Vagina (tissue), 2 donors: ENCODE data around the gene TEX22.

ENCODE experiments used
- POLR2A ChIP-seq, 2 donors: fragments of 450-650 bp; IDR thresholded peaks; one replicate each; pipeline ENCODE4 v1.6.1; 2017; ENCODE audit warnings: antibody characterized with exemption in 2 of 2, mild to moderate bottlenecking in 2 of 2, moderate library complexity in 2 of 2
- POLR2AphosphoS5 ChIP-seq, 2 donors: sonication (generic); formaldehyde crosslinking; IDR thresholded peaks; one replicate each; pipeline ENCODE4 v1.9.0; 2017; ENCODE audit warnings: antibody characterized with exemption in 2 of 2, mild to moderate bottlenecking in 2 of 2, low read depth in 1 of 2; ENCODE audit not compliant: insufficient read depth in 1 of 2
- TF ChIP-seq, protein P1 (sequence below), 3 experiments: fragments of 450-650 bp in 2 of 3; fragments of 200-600 bp in 1 of 3; sonication (generic) in 1 of 3; IDR thresholded peaks; one replicate each; pipeline ENCODE4 v1.5.1; 2017 to 2019; ENCODE audit warnings: antibody characterized with exemption in 3 of 3, mild to moderate bottlenecking in 2 of 3, moderate library complexity in 2 of 3

DNA sequence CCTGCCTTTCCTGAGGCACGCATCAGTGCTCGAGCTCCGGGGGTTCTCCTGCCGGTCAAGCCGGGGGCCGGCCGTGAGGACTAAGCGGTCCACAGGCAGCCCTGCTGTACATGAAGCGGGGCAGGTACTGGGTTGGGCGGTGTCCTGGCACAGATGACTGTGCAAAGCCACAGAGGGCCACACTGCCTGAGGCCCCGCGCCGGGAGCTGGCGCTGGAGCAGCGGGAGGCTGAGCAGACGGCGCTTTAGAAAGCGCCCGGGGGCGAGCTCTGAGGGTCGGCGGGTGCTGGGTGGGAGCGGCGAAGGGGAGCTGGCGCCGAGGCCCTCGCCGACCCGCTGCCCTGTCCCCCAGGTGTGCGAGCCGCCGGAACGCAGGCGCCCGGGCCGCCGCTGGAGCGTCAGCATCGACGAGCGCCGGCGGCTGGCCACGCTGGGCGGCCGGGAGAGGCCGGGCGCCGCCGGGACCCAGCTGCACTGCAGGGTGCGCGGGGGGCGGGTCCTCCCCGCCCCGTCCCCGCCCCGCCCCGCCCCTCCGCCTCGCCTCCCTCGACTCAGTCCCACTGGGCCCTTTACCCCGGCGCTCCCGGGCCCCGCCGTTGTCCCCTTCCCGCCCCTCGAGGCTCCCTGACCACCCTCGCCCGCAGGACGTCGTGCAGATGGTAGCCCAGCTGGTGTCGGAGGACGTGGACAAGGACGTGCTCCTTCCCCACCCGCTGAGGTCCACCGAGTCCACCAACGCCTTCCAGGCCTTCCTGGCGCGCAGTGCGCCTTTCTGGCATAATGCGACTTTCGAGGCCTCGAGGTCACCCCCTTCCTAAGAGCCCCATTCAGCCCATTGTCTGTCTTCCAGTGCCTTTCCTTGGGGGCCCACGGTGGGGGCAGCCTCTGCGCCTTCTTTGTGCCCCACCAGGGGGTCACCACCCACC, 12.9 kb downstream of the TEX22 start:
- TF ChIP-seq, protein P1, sequence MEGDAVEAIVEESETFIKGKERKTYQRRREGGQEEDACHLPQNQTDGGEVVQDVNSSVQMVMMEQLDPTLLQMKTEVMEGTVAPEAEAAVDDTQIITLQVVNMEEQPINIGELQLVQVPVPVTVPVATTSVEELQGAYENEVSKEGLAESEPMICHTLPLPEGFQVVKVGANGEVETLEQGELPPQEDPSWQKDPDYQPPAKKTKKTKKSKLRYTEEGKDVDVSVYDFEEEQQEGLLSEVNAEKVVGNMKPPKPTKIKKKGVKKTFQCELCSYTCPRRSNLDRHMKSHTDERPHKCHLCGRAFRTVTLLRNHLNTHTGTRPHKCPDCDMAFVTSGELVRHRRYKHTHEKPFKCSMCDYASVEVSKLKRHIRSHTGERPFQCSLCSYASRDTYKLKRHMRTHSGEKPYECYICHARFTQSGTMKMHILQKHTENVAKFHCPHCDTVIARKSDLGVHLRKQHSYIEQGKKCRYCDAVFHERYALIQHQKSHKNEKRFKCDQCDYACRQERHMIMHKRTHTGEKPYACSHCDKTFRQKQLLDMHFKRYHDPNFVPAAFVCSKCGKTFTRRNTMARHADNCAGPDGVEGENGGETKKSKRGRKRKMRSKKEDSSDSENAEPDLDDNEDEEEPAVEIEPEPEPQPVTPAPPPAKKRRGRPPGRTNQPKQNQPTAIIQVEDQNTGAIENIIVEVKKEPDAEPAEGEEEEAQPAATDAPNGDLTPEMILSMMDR (IDR thresholded peaks at IDR 0.05) = no peak
- TF ChIP-seq POLR2AphosphoS5 (IDR thresholded peaks at IDR 0.05; ENCODE audit: insufficient read depth in 1 of 2, low read depth in 1 of 2) = no peak
- no peak for TF ChIP-seq POLR2A (IDR thresholded peaks at IDR 0.05)
